IPS DF 19.7 (cell line): ENCODE results near the gene COL5A1.

ENCODE experiments used
- DNase-seq: peaks from one replicate; pipeline ENCODE4 v3.0.0-alpha.2; 2013; ENCODE audit warnings: low read depth, low spot score

Gene COL5A1

GRCh38 chr9:134785325-134786108 lies 143.9 kb downstream of the COL5A1 start:
- DNase-seq: no peak

DNA sequence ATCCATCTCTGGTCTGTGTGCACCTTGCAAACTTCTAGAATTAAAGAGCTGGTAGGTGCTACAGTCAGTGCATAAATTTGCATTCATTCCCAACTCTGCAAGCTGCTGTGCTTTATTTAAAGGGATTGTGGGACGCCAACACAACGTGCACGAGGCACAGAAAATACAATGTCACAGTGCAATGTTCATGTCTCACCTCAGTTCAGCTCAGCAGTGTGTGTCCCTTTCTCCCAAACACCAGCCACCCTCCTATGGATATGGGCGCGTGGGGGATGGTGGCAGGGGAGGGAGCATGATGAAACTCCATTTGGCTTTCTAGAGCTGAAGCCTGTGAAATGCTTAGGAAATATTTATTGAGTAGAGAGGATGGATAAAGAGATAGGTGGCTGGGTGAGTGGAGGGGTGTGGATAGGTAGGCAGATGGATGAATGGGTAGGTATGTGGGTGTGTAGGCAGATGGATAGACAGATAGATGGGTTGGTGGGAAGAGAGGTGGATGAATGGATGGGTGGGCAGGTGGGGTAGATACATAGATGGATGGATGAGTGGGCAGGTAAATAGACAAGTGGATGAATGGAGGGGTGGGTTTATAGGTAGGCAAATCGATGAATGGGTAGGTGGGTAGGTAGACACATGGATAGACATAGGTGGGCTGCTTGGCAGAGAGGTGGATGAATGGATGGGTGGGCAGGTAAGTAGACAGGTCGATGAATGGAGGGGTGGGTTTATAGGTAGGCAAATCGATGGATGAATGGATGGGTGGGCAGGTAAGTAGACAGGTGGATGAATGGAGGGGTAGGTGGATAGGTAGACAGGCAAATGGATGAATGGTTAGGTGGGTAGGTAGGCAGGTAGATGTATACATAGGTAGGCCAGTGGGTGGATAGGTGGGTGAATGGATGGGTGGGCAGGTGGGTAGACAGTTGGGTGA lies 146.3 kb downstream of the COL5A1 start:
- no peak for DNase-seq

DNA sequence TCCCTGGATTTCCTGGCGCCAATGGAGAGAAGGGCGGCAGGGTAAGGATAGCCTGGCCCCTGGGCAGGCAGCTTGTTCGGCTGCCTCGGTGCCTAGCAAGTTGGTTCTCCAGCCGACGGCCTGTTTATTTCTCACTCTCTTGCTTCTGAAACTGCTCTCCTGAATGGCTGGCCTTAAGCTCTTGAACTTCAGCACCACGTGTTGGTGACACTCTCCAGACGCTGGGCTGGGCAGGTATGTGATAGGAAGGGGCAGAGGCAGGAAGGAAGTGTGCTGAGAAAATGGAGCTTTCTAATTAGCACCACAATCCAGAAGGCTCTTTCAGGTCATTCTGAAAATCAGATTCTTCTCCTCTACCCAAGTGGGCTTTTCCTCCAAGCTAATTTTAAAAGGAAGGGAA lies 147.6 kb downstream of the COL5A1 start:
- no peak for DNase-seq

GRCh38 chr9:134791009-134791408 lies 149.4 kb downstream of the COL5A1 start:
- DNase-seq: no peak

- no peak for DNase-seq
These were observed 151.0 kb downstream of the COL5A1 start for GRCh38 chr9:134792627-134793026.

- DNase-seq: no peak
These were observed 151.9 kb downstream of the COL5A1 start for GRCh38 chr9:134793288-134794188.

GRCh38 chr9:134794663-134795370 lies 153.2 kb downstream of the COL5A1 start:
- DNase-seq: no peak

DNA sequence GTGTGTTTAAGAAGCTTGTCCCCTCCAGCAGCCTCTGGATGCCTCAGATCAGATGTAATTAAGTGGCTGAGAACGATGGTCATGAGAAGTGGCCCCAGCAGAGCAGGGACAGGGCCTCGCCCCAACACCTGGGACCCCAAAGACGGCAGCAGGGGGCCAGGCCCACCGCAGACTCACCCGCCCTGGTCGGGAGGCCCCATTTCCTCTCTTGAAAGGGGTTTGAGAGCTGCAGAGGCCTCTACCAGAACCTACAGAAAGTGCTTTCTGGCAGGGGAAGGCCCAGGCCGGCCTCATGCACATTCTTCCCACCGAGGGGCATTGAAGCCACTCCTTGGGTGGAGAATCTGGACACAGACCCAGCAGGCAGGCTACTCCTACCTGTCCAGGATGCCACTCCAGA lies 153.8 kb downstream of the COL5A1 start:
- DNase-seq: no peak

- DNase-seq: no peak
These were observed 155.3 kb downstream of the COL5A1 start for GRCh38 chr9:134796882-134797281.

DNA sequence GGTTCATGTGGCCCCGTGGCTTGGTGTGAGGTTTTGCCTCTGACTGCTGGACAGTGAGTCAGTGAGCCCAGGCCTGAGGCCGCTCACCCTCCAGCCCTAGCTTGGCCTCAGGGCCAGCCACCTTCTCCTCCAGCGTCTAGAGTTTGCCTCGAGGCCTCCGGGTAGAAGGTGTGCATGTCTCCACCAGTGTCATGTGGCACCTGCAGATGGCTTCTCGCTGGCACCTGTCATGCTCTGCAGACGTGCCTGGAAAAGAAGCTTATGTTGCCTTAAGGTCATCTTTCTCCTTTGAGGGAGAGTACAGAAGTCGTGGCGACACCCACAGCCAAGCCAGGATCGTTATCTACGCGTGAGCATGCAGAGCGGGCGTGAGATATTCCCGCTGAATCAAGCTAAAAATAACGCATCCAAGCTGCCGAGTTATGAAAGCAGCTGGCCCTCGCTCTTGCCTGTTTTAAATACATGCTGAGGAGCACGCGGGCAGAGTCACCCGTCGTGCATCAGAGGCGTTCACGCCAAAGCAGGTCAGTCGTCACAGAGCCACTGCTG lies 159.3 kb downstream of the COL5A1 start:
- no peak for DNase-seq

GRCh38 chr9:134802216-134802795 lies 160.7 kb downstream of the COL5A1 start:
- no peak for DNase-seq

- DNase-seq: no peak
These were observed 163.3 kb downstream of the COL5A1 start for GRCh38 chr9:134804871-134805270.

DNA sequence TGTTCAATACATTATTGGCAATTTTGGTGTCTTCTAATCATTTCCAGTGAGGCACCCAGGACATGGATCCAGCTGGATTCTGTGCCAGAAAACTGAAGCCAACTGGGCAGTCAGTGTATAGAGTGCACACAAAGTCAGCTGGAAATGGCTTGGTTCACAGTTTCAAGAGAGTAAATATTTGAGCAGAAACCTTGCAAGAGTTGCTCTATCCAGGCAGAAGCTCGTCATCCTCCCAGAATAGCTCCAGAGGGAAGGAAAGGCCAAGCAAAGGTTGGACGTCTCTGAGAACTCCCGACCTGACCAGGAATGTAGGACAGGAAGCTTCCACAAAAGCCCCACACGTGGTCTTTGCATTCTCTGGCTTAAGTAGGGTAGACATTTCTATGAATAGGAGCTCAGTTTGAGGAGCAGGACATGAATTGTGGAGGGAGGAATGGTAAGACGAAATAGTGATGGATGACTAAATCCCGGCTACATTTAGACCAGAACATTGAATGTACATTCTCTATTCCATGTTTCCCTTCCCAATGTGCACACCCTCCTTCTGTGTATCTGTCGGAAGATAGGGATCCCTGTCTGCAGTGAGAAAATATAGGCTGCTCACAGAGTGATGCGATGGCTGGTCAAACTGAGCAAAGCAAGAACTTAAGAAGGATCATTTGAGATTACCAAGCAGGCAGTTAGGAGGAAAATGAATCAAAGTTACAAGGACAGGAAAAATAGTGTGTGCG lies 166.3 kb downstream of the COL5A1 start:
- no peak for DNase-seq

- no peak for DNase-seq
These were observed 166.8 kb downstream of the COL5A1 start for GRCh38 chr9:134808447-134808792.

- no peak for DNase-seq
These were observed 167.7 kb downstream of the COL5A1 start for GRCh38 chr9:134809292-134809691.

DNA sequence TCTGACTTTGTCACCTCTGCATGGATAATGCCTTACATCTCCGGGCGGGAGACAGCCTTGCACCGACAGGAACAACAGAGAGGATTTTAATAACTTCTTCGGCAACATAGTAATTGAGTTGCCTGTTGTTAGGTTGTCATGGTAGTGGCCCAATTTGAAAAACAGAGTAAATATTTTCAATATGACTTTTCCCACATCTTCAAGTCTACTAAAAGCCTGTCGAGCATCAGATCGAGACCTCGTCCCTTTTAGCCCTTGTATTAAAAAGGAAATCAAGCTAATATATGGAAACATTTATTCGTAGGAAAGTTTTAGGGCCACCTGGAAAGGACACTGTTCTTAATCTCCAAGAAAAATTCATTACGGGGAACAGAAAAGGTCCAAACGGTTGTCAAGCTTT lies 168.2 kb downstream of the COL5A1 start:
- DNase-seq: no peak

- no peak for DNase-seq
These were observed 169.6 kb downstream of the COL5A1 start for GRCh38 chr9:134811079-134811672.

GRCh38 chr9:134811673-134812342 lies 170.2 kb downstream of the COL5A1 start:
- DNase-seq: peak; percentile 38

DNA sequence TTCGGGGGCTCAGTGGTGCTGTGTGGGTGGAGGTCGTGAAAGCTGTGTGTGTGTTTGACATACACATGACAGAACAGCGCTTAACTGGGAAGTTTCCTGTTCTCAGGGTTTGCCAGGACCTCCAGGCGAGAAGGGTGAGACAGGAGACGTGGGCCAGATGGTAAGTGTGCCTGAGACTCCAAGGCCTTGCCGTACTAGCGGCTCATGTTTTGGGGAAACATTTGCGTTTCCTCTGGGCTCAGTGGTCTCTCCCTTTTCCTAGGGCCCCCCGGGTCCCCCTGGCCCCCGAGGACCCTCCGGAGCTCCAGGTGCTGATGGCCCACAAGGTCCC lies 170.7 kb downstream of the COL5A1 start:
- no peak for DNase-seq
